ENCODE data around the gene SLC2A11. TPM values are rescaled to one million over a fixed set of nuclear protein-coding genes. Genes with fewer than 3 reads are reported as not detected.

Gene SLC2A11
- total and polyA plus RNA-seq, 10 of the 15 experiments (the other 5 are each of a cell fraction or from before 2014, with no cell fraction given) = 0.98 to 18.3 (median 8.6) TPM

- no peak for ATAC-seq
- ChIA-PET POLR2A (interaction anchor here (1.8 kb wide), 1 partner anchor 19 kb away, joined by 4 read pairs; no protein-coding TSS in a partner anchor), CTCF (interaction anchor here (0.5 to 2.0 kb wide), 2 partner anchors 9 to 18 kb away, joined by 3 to 4 read pairs; no protein-coding TSS in a partner anchor), SMC1A (ENCODE audit: uncharacterized antibody, unreplicated experiment) (interaction anchor here (1.1 to 1.2 kb wide), 2 partner anchors 26 to 46 kb away, joined by 3 to 4 read pairs; no protein-coding TSS in a partner anchor), RAD21 (ENCODE audit: unreplicated experiment) (no interaction called here)
- in situ Hi-C loops (cut with MboI) = no loop called here
- H4K20me1 ChIP-seq (ENCODE audit: control insufficient read depth, insufficient read depth) = no peaks in the 10 kb centered on the region; the same call in 1 of the 2 replicates
- no TSS peak for BruUV-seq (replicated peaks)
- no peak overlapping the region for H2AFZ ChIP-seq (ENCODE audit: control insufficient read depth, low read depth, low read length)
- peaks cover 43 to 61% of the 10 kb centered on the region in 2 experiments for H3K36me3 ChIP-seq (ENCODE audit: control insufficient read depth in 2 of 2, insufficient read depth in 2 of 2, low read length in 1 of 2)
- H3K27me3 ChIP-seq (replicated peaks in 1 of 2; ENCODE audit: control insufficient read depth in 2 of 2, insufficient read depth in 2 of 2, low read length in 1 of 2) = no peaks in the 10 kb centered on the region
- intact Hi-C loops (cut with micrococcal nuclease; ENCODE audit: unreplicated experiment) = no loop called here
- no peak overlapping the region for H3K4me2 ChIP-seq (ENCODE audit: control insufficient read depth, insufficient read depth)
- no peak overlapping the region for H3K4me3 ChIP-seq
- H3K9me3 ChIP-seq (replicated peaks; ENCODE audit: control insufficient read depth, insufficient read depth, low read length) = no peaks in the 10 kb centered on the region
- peaks cover 3% of the 10 kb centered on the region for H3K4me1 ChIP-seq (ENCODE audit: control insufficient read depth, insufficient read depth, low read length)
- H3K27ac ChIP-seq (ENCODE audit: control insufficient read depth, insufficient read depth) = no peak overlapping the region
- WGBS (ENCODE audit: insufficient coverage, insufficient replicate concordance, low lambda C conversion rate, missing lambda C conversion rate) = 73% methylated on average over 11 of the region's 13 CpGs
- FAIRE-seq = no peak
- H3K9ac ChIP-seq (ENCODE audit: control insufficient read depth, insufficient read depth, low read length) = no peak overlapping the region
- H3K79me2 ChIP-seq (ENCODE audit: control insufficient read depth, insufficient read depth, low read length) = no peaks in the 10 kb centered on the region; the same call in 1 of the 2 replicates
- TF ChIP-seq SIN3A (IDR thresholded peaks at IDR 0.05; ENCODE audit: low read depth, low read length) = no peak
- TF ChIP-seq HSF1 (IDR thresholded peaks at IDR 0.05; ENCODE audit: low read depth, low read length) = no peak
- TF ChIP-seq ZSCAN29 (IDR thresholded peaks at IDR 0.05) = no peak
- TF ChIP-seq PAX8 (IDR thresholded peaks at IDR 0.05) = no peak
- TF ChIP-seq RBBP5 (conservative IDR thresholded peaks at IDR 0.05) = no peak
- TF ChIP-seq BACH1 (IDR thresholded peaks at IDR 0.05; ENCODE audit: borderline replicate concordance) = no peak
- TF ChIP-seq HDAC6 (IDR thresholded peaks at IDR 0.05; ENCODE audit: unreplicated experiment) = no peak
- TF ChIP-seq FOXK2 (IDR thresholded peaks at IDR 0.05) = no peak
- TF ChIP-seq IKZF2 (IDR thresholded peaks at IDR 0.05) = no peak
- DNase-seq (ENCODE audit: low read depth, low spot score) = no peak
Observed at GRCh38 chr22:23824476-23825245, 33.0 kb upstream of the SLC2A11 start.

All from GM12878 (cell line).